MCF 10A (cell line): Measurements from ENCODE around the gene PTPRT. TPM values are rescaled to one million over a fixed set of nuclear protein-coding genes. Genes with fewer than 3 reads are reported as not detected.

Experiments used
- BruUV-seq: library from RNA; stranded (reverse); fragments of 400-500 nt; replicated peaks from 2 replicates; lab custom pipeline; 2021; lab: Mats Ljungman, UMichigan
- CTCF ChIA-PET: fragments of 300-600 bp; sonication (Branson Sonifier 250); formaldehyde crosslinking; extraction: SDS; loops from one replicate; lab custom pipeline; 2021; ENCODE audit warnings: antibody characterized with exemption, inconsistent platforms; lab: Yijun Ruan, JAX
- POLR2A ChIA-PET: fragments of 300-600, 350-650 bp; sonication (Branson Sonifier 250); formaldehyde crosslinking; extraction: SDS; loops from one replicate; lab custom pipeline; 2020; ENCODE audit warnings: antibody characterized with exemption, inconsistent platforms; lab: Yijun Ruan, JAX
- DNase-seq: peaks from one replicate; pipeline ENCODE4 v3.0.0-alpha.2; 2018; ENCODE audit not compliant: unreplicated experiment
- H3K27ac Mint-ChIP-seq: one replicate; pipeline ENCODE4 v1.8.0; 2022; ENCODE audit warnings: mild to moderate bottlenecking, low read depth, mixed read lengths; ENCODE audit not compliant: unreplicated experiment
- H3K27me3 Mint-ChIP-seq: one replicate; pipeline ENCODE4 v1.8.0; 2022; ENCODE audit warnings: mixed read lengths; ENCODE audit not compliant: insufficient read depth, unreplicated experiment
- H3K36me3 Mint-ChIP-seq: one replicate; pipeline ENCODE4 v1.8.0; 2022; ENCODE audit warnings: mild to moderate bottlenecking, moderate library complexity, mixed read lengths; ENCODE audit not compliant: insufficient read depth, unreplicated experiment
- H3K4me1 Mint-ChIP-seq: one replicate; pipeline ENCODE4 v1.8.0; 2022; ENCODE audit warnings: mixed read lengths; ENCODE audit not compliant: insufficient read depth, unreplicated experiment
- H3K4me3 Mint-ChIP-seq: one replicate; pipeline ENCODE4 v1.8.0; 2022; ENCODE audit warnings: mild to moderate bottlenecking, moderate library complexity, mixed read lengths; ENCODE audit not compliant: unreplicated experiment
- H3K9me3 Mint-ChIP-seq: one replicate; pipeline ENCODE4 v1.8.0; 2022; ENCODE audit warnings: mixed read lengths; ENCODE audit not compliant: unreplicated experiment
- CTCF ChIP-seq: fragments of 200-600 bp; IDR thresholded peaks from one replicate; pipeline ENCODE4 v1.8.0; 2022; ENCODE audit warnings: antibody characterized with exemption, mild to moderate bottlenecking; ENCODE audit not compliant: unreplicated experiment
- intact Hi-C: fragments of 100-400 bp; cut with micrococcal nuclease; formaldehyde crosslinking; loops from 2 replicates; pipeline ENCODE4 v1.14.1; 2022
- total RNA-seq: library from RNA; stranded (reverse); gene quantifications from 2 replicates; pipeline ENCODE4 v1.2.3, GENCODE V29; 2022

Gene PTPRT
- total RNA-seq, 1 experiment from 2014 or later = not detected

GRCh38 chr20:42346189-42347170 lies 843.2 kb downstream of the PTPRT start:
- intact Hi-C loops = no loop called here
- Mint-ChIP-seq H3K36me3 (no peaks in the 10 kb centered on the region), H3K4me3 (no peak overlapping the region), H3K27me3 (no peaks in the 10 kb centered on the region), H3K4me1 (no peaks in the 10 kb centered on the region), H3K27ac (no peak overlapping the region), H3K9me3 (peaks cover 63% of the 10 kb centered on the region)
- ChIA-PET POLR2A (no interaction called here), CTCF (no interaction called here)
- BruUV-seq = no TSS peak
- DNase-seq = no peak
- TF ChIP-seq CTCF = no peak

- ChIA-PET POLR2A (no interaction called here), CTCF (no interaction called here)
- H3K9me3 Mint-ChIP-seq = peaks cover 64% of the 10 kb centered on the region
- DNase-seq = no peak
- no peak for TF ChIP-seq CTCF
- H3K27ac Mint-ChIP-seq = no peak overlapping the region
- intact Hi-C loops = no loop called here
- H3K4me3 Mint-ChIP-seq = no peak overlapping the region
- no peaks in the 10 kb centered on the region for H3K4me1 Mint-ChIP-seq
- BruUV-seq = no TSS peak
- H3K27me3 Mint-ChIP-seq = no peaks in the 10 kb centered on the region
- no peaks in the 10 kb centered on the region for H3K36me3 Mint-ChIP-seq
Measured at GRCh38 chr20:42341654-42342053, 848.1 kb downstream of the PTPRT start.

- H3K4me1 Mint-ChIP-seq = no peaks in the 10 kb centered on the region
- H3K36me3 Mint-ChIP-seq = no peaks in the 10 kb centered on the region
- no peaks in the 10 kb centered on the region for H3K27me3 Mint-ChIP-seq
- intact Hi-C loops = no loop called here
- DNase-seq = no peak
- no peak overlapping the region for H3K27ac Mint-ChIP-seq
- H3K4me3 Mint-ChIP-seq = no peak overlapping the region
- peaks cover 55% of the 10 kb centered on the region for H3K9me3 Mint-ChIP-seq
- ChIA-PET CTCF (interaction anchor here (0.6 kb wide), 1 partner anchor 459 kb away, joined by 3 read pairs; no protein-coding TSS in a partner anchor), POLR2A (no interaction called here)
- no TSS peak for BruUV-seq
- no peak for TF ChIP-seq CTCF
Measured at GRCh38 chr20:42340368-42340767, 849.3 kb downstream of the PTPRT start.

GRCh38 chr20:42338294-42339201 lies 851.2 kb downstream of the PTPRT start:
- POLR2A ChIA-PET = no interaction called here
- peaks cover 54% of the 10 kb centered on the region for H3K9me3 Mint-ChIP-seq
- BruUV-seq = no TSS peak
- no peak for DNase-seq
- CTCF ChIA-PET = no interaction called here
- H3K4me1 Mint-ChIP-seq = no peaks in the 10 kb centered on the region
- H3K36me3 Mint-ChIP-seq = no peaks in the 10 kb centered on the region
- no peaks in the 10 kb centered on the region for H3K27me3 Mint-ChIP-seq
- TF ChIP-seq CTCF = no peak
- no peak overlapping the region for H3K27ac Mint-ChIP-seq
- intact Hi-C loops = no loop called here
- H3K4me3 Mint-ChIP-seq = no peak overlapping the region
